NCI-H524 (cell line): ENCODE results near the gene PKN1.
"Not testable (repeated sequence)": the region's sequence is repeated elsewhere in the genome, so short reads cannot be mapped to it uniquely, and the experiment has no call there.

Source experiments
- DNase-seq, 2 experiments: peaks; one replicate each; lab custom pipeline; 2025; lab: John Stamatoyannopoulos, UW

PKN1 gene

DNA sequence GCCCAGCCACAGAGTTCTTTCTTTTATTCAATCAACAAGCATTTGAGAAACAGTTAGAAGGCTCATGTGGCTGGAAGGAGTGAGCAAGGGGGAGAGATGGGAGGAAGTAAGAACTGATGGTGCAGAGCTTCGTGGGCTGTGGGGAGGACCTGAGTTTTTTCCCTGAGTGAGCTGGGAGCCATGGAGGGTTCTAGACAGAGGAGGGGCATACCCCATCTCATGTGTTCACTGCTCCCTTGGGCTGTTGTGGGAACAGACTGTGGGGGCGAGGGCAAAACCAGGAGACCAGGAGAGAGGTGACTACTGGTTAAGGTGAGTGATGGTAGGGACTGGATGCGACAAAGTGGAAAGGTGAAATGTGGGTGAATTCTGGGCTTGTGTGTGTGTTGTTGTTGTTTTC, 2.4 kb upstream of the PKN1 start:
- DNase-seq: no peak

DNA sequence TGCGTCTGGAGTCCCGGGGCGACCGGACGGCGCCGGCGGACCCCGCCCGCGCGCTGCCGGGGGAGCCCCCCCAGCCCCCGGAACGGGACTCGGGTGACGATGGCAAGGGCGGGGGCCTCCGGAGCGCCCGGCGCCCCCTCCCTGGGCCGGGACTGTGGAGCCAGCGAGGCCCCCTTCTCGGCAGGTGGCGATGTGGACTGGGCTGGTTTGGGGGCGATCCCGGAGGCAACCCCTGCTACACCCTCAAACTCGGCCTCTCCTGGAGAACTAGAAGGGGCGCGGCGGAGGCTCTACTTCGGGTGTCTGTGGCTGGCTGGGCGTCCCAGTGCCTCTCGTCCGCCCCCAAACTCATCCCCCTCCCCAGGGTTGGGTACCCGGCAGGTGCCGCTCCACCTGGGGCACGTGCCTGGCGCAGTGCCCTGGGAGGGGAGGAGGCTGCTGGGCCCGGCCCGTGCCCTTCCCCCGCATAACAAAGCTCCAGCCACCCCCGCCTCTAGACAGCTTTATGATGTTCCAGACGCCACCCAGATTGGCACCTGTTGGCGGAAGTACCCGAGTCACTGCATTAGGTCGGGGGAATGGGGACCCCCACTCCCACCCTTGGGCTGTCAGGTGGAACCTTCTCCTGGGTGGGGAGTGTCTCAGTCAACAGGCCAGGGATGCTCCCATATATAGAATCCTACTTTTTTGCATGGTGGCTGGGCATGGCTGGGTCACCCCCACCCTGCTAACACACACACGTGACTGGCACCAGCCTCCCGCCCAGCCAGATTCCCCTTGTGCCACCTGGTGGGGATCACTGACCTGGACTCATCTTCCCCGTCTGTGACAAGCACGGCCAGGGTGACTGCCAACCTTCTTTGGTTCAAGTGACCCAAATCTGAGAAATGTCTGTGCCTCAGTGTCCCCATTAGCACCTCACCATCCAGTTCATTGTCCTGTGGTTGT, 722 bp downstream of the PKN1 start:
- DNase-seq: peak in 1 of 2 experiments; percentile 42

DNA sequence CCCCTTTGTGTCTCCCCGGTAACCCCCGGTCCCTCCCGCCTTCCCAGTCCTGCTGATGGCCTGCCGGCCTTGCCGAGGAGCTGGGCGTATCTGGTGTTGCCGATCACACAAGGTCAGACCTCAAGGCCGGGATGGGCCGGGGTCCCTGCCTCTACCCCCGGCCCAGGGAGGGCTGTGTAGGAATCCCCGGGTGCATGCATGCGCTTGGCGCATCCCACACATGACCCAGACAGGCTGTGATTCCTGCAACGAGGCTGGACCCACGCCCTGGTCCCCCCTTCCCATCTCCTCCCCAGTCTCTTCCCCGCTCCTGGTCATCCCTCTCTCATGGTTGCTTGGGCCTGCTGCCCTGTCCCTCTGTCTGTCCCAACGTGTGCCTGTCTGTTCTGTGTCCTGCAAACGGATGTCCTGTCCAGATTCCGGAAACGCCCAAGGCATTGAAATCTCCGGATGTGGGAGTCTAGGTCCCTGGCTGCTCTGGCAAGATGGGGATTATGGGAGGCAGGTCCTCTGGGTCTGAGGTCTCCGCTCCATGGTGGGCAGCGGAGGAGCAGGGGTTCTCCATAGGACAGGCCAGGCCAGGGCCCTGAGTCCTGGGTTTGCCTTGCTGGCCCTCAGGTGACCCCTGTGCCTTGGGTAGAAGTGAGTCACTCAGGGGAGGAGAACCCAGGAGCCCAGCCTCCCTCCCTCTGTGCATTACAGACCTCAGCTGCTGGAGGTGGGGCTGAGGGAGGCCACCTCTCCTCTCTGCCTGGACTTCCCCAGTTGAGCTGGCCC, 1.6 kb downstream of the PKN1 start:
- DNase-seq: no peak

DNA sequence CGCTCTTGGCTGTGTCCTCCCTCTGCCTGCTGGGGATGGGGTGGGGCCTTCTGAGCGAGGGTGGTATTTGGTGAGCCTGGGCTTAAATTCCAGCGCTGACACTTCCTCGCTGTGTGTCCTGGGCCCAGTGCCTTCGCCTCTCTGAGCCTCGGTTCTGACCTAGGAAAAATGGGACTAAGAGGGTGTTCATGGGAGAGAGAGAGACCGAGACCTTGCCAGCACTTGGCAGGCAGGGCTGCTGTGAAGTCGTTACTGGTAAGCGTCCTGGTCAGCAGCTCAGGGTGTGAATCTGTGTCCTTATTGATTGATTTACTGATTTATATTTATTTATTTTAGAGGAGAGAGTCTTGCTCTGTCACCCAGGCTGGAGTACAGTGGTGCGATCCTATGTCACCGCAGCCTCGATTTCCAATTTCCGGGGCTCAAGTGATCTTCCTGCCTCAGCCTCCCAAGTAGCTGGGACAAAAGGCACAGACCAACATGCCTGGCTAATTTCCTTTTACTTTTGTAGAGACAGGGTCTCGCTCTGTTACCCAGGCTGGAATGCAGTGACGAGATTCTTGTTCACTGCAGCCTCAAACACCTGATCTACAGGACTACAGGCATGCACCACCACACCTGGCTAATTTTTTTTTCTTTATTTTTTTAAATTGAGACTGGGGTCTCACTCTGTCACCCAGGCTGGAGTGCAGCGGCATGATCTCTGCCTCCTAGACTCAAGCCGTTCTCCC, 2.4 kb downstream of the PKN1 start:
- DNase-seq: no peak

DNA sequence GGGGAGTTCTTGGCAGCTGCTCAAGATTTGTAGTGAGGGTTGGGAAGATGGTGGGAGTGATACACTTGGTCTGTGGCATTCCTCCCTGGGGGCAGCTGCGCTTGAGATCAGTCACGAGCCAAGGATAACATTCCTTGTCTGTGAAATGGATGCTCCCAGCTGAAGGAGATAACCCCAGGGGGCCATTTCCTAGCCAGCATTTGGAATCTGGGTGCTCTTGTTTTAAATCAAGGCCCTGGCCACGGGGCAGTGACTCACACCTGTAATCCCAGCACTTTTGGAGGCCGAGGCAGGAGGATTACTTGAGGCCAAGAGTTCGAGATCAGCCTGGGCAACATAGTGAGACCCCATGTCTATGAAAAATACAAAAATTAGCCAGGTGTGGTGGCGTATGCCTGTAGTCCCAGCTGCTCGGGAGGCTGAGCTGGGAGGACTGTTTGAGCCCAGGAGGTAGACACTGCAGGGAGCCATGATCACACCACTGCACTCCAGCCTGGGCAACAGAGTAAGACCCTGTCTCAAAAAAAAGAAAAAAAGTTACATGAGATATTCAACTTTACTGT, 4.6 kb downstream of the PKN1 start:
- no peak for DNase-seq

DNA sequence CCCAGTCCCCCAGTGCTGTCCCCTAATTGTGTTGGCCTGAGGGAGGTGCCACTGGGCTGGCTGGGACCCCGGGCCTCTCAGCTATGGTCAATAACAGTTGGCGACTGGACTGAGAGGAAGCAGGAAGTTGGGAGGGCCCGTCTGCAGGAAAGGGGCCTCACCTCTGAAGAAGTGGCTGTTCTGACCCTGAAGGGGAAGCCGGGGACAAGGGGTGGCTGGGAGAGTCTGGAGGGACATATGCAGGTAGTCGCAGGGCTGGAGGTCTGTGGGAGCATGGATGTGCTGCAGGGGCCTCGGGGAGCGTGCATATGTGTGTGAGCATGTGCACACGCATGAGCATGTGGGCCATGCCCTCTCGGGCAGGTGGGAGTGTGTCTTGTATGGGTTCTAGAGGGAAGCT, 5.9 kb downstream of the PKN1 start:
- DNase-seq: no peak

DNA sequence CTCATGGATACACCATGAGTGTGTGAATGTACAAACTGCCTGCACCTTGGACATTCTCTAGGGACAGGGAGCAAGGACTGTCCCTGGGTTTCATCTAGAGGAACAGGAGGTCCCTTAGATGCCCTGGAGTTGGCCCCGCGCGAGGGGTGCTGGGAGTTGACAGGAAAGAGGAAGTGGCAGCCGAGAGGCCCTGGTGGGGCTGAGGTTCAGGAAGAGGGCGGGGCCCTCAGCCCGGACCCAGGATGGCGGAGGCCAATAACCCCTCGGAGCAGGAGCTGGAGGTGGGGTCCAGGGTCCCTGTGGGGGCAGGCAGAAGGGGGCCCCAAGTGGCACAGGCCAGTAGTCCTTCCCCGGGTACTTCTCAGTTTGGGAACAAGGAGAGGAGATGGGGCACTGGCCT, 6.9 kb downstream of the PKN1 start:
- no peak for DNase-seq

DNA sequence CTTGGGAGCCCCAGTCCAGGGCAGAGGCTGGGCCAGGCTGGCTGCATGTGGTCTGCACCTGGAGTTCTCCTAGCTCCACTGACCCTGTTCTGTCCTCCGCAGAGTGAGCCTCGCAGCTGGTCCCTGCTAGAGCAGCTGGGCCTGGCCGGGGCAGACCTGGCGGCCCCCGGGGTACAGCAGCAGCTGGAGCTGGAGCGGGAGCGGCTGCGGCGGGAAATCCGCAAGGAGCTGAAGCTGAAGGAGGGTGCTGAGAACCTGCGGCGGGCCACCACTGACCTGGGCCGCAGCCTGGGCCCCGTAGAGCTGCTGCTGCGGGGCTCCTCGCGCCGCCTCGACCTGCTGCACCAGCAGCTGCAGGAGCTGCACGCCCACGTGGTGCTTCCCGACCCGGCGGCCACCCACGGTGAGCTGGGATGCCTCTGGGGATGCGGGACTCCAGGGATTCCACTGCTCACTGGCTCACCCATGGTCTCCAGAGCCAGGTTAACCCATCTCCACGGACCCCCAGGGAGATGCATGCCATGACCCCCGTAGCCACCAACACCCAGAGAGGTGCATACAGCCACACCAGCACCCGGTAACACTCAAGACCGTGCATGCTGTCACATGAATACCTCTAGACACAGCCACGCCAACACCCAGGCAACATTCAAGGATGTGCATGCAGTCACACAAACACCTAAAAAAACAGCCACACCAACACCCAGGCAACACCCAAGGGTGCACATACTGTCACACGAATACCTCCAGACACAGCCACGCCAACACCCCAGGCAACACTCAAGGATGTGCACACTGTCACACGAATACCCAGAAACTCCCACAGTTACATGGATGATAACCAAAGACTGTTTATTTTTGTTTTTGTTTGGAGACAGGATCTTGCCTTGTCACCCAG, 8.2 kb downstream of the PKN1 start:
- no peak for DNase-seq

DNA sequence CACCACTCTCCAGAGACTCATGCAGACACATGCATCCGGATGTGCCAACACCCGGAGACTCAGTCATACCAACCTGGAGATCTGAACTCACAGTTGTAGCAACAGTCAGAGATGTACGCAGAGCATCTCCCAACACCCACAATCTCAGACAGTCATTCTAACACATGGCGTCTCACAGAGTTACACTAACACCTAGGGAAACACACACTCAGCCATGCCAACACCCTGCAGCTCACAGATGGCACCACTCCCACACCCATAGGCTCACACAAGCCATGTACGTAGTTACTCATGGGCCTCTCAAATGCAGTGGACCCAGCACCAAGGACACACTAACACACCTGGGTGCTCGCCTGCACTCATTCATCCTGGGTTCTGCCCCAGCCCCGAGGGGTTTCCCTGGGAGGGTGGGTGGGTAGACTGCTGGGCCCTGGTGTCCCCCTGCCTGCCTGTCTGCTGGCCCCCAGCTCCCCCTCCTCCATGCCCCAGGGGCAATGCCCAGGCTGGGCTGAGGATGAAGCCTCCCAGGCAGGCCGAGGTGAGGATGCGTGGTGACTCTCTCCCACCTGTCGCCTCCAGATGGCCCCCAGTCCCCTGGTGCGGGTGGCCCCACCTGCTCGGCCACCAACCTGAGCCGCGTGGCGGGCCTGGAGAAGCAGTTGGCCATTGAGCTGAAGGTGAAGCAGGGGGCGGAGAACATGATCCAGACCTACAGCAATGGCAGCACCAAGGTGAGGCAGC, 10.0 kb downstream of the PKN1 start:
- no peak for DNase-seq

DNA sequence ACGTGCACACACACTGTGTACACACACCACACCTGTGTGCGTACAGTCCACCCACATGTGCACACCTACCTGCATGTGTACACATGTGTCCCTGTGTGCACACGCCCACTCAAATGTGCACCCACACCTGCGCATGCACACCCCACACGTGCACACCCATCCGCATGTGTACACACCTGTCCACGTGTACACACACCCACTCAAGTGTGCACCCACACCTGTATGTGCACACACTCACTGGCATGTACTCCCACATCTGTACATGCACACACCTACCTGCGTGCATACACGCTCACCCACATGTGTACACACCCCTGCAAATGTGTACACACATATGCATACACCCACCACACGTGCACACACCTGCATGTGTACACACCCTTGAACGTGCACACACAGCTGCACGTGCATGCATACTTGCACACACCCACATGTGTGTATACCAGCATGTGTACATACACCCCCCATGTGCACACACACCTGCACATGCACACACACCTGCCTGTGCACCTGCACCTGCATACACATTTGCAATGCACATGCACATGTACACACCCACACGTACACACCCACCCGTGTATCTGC, 10.6 kb downstream of the PKN1 start:
- DNase-seq: no peak

DNA sequence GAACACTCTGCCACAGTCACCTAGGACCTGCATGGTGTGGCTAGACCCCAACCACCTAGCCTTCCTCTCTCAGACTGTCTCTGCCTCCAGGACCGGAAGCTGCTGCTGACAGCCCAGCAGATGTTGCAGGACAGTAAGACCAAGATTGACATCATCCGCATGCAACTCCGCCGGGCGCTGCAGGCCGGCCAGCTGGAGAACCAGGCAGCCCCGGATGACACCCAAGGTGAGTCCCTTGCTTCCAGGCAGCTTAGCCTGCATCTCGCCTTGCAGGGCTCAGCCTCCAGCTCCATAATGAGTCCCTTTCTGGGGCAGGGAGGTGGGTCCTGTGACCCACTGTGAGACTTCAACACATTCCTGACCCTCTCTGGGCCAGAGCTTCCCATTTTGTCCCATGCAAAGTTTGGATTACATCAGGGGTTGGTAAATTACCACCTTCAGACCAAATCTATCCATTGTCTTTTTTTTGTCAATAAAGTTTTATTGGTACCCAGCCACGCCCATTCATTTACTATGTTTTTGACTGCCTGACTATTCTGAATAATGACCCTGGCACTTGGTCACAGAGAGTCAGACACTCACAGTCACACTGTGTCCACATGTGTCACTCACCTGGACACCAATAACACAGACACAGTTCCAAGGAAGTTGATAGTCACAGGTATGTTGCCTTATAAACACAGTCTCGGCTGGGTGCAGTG, 13.4 kb downstream of the PKN1 start:
- no peak for DNase-seq

DNA sequence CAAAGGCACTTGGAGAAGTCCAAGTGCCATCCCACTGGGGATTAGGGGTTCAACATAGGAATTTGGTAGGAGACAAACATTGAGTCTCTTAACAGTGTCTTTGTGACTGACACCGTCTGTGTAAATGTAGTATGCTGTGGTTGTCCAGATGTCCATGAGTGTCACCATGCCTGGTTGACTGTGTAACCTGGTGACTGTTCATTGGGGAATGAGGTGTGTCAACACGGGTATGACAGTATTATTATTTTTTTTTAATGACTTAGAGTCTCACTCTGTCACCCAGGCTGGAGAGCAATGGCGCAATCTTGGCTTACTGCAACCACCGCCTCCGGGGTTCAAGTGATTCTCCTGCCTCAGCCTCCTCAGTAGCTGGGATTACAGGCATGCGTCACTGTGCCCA, 16.2 kb downstream of the PKN1 start:
- DNase-seq: no peak

DNA sequence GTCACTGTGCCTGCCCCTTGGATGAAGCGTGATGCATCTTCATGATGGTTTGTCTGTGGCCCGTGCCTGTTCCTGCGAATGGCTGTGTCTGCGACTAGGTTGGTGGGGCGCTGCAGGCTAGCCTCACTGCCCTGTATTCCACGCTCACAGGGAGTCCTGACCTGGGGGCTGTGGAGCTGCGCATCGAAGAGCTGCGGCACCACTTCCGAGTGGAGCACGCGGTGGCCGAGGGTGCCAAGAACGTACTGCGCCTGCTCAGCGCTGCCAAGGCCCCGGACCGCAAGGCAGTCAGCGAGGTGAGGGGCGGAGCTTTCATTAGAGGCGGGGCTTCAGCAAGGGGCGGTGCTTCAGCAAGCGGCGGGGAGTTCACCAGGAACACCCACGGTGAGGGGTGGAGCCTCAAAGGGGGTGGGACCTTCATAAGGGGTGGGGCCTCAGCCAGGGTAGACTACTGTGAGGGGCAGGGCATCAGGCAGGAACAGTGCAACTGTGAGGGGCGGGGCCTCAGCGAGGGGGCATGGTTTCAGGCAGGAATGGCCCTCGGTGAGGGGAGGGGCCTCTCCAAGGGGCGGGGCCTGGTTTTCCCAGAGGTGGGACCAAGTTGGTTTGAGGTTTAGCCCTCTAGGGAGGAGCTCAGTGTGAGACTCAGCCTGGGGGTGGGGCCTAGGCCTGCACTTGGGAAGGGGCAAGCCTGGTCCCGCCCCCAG, 17.2 kb downstream of the PKN1 start:
- no peak for DNase-seq

DNA sequence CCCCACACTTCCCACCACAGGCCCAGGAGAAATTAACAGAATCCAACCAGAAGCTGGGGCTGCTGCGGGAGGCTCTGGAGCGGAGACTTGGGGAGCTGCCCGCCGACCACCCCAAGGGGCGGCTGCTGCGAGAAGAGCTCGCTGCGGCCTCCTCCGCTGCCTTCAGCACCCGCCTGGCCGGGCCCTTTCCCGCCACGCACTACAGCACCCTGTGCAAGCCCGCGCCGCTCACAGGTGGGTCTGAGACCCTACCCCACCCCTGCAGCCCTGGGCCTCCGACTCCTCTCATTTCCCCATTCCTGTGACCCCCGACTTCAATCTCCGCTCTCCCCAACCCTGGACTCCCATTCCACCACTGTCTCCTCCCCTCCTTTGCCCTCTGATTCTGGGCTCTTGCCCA, 17.8 kb downstream of the PKN1 start:
- DNase-seq: no peak

DNA sequence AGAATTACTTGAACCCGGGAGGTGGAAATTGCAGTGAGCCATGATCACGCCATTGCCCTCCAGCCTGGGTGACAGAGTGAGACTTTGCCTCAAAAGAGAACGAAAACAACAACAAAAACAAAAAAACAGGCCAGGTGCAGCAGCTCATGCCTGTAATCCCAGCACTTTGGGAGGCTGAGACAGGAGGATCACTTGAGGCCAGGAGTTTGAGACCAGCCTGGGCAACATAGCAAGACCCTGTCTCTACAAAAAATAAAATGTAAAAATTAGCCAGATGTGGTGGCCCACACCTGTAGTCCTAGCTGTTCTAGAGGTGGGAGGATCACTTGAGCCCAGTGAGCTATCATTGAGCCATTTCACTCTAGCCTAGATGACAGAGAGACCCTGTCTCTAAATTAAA, 19.2 kb downstream of the PKN1 start:
- not testable (repeated sequence) for DNase-seq

DNA sequence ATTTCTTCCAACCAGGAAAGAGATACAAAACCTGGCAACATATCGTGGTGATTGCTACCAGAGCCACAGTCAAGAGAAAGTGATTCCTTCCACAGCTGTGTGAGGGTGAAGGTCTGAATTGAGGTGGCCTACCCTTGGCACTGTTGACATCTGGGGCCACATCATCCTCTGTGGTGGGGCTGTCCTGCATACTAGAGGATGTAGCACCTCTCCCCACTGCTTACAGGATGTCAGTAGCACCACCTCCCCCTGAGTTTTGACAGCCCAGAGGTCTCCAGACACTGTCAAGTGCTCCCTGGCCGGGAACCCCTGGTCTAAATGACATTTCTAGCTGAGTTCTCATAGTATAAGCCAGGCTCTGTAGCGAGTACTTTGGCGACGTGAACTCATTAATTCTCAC, 26.6 kb downstream of the PKN1 start:
- DNase-seq: no peak

DNA sequence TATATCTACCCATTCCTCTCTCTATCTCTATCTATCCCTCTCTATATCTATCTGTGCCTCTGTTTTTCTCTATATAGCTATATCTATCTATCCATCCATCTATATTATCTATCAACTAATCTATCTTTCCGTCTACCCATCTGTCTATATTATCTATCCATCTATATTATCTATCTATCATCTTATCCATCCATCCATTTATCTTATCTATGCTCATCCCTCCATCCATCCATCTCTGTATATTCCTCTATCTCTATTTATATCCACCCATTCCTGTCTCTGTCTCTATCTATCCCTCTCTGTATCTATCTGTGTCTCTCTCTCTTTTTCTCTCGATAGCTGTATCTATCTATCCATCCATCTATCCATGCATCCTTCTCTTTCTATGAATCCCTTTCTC, 27.8 kb downstream of the PKN1 start:
- no peak for DNase-seq

DNA sequence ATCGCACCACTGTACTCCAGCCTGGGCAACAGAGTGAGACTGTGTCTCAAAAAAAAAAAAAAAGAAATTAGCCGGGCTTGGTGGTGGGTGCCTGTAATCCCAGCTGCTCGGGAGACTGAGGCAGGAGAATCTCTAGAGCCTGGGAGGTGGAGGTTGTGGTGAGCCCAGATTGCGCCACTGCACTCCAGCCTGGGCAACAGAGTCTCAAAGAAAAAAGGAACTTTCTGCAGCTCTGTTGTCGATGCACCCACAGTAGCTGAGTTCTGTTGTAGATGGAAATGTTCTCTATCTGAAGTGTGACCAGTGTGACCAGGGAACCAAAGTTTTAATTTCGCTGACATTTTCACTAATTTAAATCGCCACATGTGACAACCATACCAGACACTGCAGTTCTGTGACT, 29.3 kb downstream of the PKN1 start:
- not testable (repeated sequence) for DNase-seq

DNA sequence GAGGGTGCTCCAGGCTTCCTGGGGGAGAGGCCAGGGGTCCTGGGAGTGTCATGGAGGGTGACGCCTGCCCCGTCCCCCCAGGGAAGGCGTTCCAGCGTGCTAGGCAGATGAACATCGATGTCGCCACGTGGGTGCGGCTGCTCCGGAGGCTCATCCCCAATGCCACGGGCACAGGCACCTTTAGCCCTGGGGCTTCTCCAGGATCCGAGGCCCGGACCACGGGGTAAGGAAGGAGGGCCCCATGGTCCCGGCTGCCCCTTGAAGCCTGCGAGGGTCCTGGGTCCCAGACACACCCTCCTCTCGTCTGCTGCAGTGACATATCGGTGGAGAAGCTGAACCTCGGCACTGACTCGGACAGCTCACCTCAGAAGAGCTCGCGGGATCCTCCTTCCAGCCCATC, 30.6 kb downstream of the PKN1 start:
- DNase-seq: no peak
